ENCODE measurements around the gene SCYGR1.

- no peak for TF ChIP-seq POLR2A (IDR thresholded peaks at IDR 0.05; ENCODE audit: low read length)
- TF ChIP-seq GATA1 (IDR thresholded peaks at IDR 0.05; ENCODE audit: low read depth, low read length), result no peak
Measured at GRCh38 chr2:227398684-227399670, 11.2 kb upstream of the SCYGR1 start.

Measured in erythroblast (primary cell).